ENCODE results near the gene PDK4. TPM values are rescaled to one million over a fixed set of nuclear protein-coding genes. Genes with fewer than 3 reads are reported as not detected.

The PDK4 gene
- total RNA-seq, 2 experiments from 2014 or later: not detected

DNA sequence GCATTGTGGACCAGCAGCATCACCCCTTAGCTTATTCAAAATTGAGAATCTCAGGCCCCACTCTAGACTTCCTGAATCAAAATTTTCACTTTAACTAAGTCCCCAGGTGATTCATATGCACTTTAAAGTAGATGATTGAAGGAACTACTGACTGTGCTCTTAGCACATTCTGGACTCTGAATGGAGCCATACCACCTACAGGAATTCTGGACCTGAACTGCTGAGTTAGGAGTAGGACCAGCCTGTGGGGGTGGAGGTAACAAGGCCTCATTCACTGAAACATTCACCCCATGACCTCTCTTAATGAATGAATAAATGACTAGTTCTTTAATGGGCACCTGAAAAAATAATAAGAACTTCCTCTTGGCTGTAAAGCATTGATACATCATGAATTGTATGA, 7.3 kb downstream of the PDK4 start:
- intact Hi-C loops (cut with micrococcal nuclease): no loop called here
- TF ChIP-seq, protein P1, sequence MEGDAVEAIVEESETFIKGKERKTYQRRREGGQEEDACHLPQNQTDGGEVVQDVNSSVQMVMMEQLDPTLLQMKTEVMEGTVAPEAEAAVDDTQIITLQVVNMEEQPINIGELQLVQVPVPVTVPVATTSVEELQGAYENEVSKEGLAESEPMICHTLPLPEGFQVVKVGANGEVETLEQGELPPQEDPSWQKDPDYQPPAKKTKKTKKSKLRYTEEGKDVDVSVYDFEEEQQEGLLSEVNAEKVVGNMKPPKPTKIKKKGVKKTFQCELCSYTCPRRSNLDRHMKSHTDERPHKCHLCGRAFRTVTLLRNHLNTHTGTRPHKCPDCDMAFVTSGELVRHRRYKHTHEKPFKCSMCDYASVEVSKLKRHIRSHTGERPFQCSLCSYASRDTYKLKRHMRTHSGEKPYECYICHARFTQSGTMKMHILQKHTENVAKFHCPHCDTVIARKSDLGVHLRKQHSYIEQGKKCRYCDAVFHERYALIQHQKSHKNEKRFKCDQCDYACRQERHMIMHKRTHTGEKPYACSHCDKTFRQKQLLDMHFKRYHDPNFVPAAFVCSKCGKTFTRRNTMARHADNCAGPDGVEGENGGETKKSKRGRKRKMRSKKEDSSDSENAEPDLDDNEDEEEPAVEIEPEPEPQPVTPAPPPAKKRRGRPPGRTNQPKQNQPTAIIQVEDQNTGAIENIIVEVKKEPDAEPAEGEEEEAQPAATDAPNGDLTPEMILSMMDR (IDR thresholded peaks at IDR 0.05): no peak
- no peak overlapping the region for H3K4me3 Mint-ChIP-seq
- H3K27ac Mint-ChIP-seq: no peak overlapping the region
- H3K36me3 Mint-ChIP-seq (ENCODE audit: low read depth): no peaks in the 10 kb centered on the region
- POLR2A ChIA-PET: no interaction called here
- ATAC-seq (no peak), DNase-seq (no peak)
- CTCF ChIA-PET: no interaction called here
- no peaks in the 10 kb centered on the region for H3K27me3 Mint-ChIP-seq
- H3K9me3 Mint-ChIP-seq: no peaks in the 10 kb centered on the region
- no peaks in the 10 kb centered on the region for H3K4me1 Mint-ChIP-seq (ENCODE audit: low read depth)

DNA sequence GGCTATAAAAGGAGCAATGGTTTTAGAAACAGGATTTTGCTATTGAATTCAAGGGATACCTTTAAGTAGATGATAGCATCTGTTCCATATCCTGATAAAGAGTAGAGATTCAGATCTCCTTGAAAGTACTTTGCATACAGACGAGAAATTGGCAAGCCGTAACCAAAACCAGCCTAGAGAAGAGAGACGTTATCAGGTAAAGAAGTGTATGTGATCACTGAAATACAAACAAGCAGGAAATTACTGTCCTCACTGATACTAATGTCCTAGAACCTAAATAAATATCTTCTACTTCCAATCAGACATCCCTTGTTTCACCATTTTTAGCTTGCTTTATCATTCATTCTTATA, 9.4 kb downstream of the PDK4 start:
- ChIA-PET CTCF (no interaction called here), POLR2A (no interaction called here)
- ATAC-seq (no peak), DNase-seq (no peak)
- H3K27me3 Mint-ChIP-seq: no peaks in the 10 kb centered on the region
- no peaks in the 10 kb centered on the region for H3K36me3 Mint-ChIP-seq (ENCODE audit: low read depth)
- intact Hi-C loops (cut with micrococcal nuclease): no loop called here
- H3K27ac Mint-ChIP-seq: no peak overlapping the region
- no peak overlapping the region for H3K4me3 Mint-ChIP-seq
- no peaks in the 10 kb centered on the region for H3K9me3 Mint-ChIP-seq
- TF ChIP-seq, protein P1 (IDR thresholded peaks at IDR 0.05): no peak
- no peaks in the 10 kb centered on the region for H3K4me1 Mint-ChIP-seq (ENCODE audit: low read depth)

DNA sequence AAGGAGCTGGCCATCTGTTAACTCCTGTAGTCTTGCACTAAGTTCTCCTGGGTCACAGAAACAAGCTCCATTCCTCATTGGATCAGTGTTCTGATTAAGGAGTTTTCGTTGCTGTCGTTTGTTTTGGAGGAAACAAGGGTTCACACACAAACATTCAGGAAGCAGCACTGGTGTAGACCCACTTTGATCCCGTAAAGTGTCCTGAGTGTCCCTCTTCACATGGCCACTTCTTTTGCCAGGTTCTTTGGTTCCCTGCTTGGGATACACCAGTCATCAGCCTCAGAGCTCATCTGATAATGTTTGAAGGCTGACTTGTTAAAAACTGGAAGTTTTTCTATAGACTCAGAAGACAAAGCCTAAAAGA, 10.9 kb downstream of the PDK4 start:
- intact Hi-C loops (cut with micrococcal nuclease): no loop called here
- Mint-ChIP-seq H3K27me3 (no peaks in the 10 kb centered on the region), H3K4me1 (ENCODE audit: low read depth) (no peaks in the 10 kb centered on the region), H3K4me3 (no peak overlapping the region), H3K36me3 (ENCODE audit: low read depth) (no peaks in the 10 kb centered on the region), H3K9me3 (no peaks in the 10 kb centered on the region), H3K27ac (no peak overlapping the region)
- ATAC-seq: no peak
- ChIA-PET POLR2A (no interaction called here), CTCF (no interaction called here)
- no peak for DNase-seq
- TF ChIP-seq, protein P1 (IDR thresholded peaks at IDR 0.05): no peak

DNA sequence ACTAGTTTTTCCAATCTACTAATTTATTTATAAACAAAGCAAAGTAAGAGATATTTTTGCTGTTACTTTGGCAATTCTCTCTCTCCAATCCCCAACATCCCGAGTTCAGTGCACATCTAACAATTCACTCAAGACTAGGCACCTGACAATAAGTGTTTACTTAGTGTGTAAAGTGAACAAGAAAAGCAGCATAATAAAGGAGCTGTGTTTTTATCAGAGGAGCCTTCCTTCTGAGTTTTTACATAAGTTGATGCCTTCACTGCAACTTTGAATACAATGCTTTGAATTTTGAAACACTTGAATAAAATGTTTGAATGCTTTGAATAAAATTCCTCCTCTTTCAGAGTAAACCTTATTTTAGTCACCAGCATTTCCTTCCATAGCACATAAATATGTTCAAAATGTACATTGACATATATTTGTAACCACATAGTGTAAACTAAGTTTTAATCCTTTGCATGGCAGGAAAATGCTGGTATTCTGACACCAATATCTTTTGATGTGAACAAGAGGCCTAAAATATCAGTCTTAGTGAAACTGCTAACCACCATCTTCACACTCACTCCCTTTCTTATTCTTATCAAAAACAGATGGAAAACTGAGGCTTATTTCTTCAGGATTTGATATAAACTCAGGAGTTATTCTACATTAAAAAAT, 11.4 kb downstream of the PDK4 start:
- no peaks in the 10 kb centered on the region for H3K27me3 Mint-ChIP-seq
- H3K4me3 Mint-ChIP-seq: no peak overlapping the region
- CTCF ChIA-PET: no interaction called here
- ATAC-seq (no peak), DNase-seq (no peak)
- H3K9me3 Mint-ChIP-seq: no peaks in the 10 kb centered on the region
- POLR2A ChIA-PET: no interaction called here
- intact Hi-C loops (cut with micrococcal nuclease): no loop called here
- no peaks in the 10 kb centered on the region for H3K4me1 Mint-ChIP-seq (ENCODE audit: low read depth)
- H3K36me3 Mint-ChIP-seq (ENCODE audit: low read depth): no peaks in the 10 kb centered on the region
- TF ChIP-seq, protein P1 (IDR thresholded peaks at IDR 0.05): no peak
- no peak overlapping the region for H3K27ac Mint-ChIP-seq

DNA sequence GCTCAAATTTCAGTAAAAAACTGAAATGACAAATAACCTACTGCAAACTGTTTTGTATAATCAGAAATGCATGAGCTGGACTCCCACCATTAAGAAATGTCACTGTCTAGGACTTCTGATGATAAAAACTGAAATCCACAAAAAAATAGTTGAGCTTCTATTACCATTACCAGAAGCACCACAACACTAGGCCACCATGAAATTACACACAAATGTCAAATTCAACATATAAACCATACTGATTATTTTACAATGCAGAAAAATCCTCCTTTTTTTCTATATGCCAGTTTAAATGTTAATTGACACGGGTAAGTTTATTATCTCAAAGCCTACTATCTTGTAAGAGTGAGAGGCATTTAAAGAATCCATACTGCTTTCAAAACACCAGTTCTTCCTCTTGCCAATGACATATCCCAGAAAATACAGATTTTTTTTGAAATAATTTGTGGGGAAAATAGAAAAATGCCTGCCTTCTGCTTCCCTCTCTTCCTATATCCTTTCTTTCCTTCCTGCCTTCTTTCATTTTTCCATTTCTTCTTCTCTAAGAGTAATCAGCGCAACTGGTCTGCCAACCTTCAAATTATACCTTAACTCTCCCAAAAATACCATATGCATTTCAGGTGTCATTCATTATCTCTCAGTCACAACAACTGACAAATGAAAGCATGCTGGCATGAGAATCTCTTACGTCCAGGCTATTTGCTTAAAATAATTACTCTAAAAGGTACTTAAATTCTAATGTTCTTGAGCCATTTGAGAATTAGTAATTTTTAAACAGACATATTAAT, 12.3 kb downstream of the PDK4 start:
- Mint-ChIP-seq H3K36me3 (ENCODE audit: low read depth) (no peaks in the 10 kb centered on the region), H3K27ac (no peak overlapping the region), H3K4me3 (no peak overlapping the region), H3K9me3 (no peaks in the 10 kb centered on the region), H3K27me3 (no peaks in the 10 kb centered on the region), H3K4me1 (ENCODE audit: low read depth) (no peaks in the 10 kb centered on the region)
- CTCF ChIA-PET: no interaction called here
- intact Hi-C loops (cut with micrococcal nuclease): no loop called here
- POLR2A ChIA-PET: no interaction called here
- ATAC-seq (no peak), DNase-seq (no peak)
- TF ChIP-seq, protein P1 (IDR thresholded peaks at IDR 0.05): no peak

Data from activated CD8-positive, alpha-beta T cell treated with anti-CD3 and anti-CD28 coated beads for 36 hours (primary cell).